PC-3 (cell line): ENCODE results near the gene MAGI2. TPM values are rescaled to one million over a fixed set of nuclear protein-coding genes. Genes with fewer than 3 reads are reported as not detected.

Experiments
- ATAC-seq: fragments of 200-7000 bp; cut with Tn5 transposase; 2 replicates; pipeline ENCODE4 v1.9.1; 2020; ENCODE audit warnings: mild to moderate bottlenecking, moderate library complexity
- BruUV-seq: library from RNA; stranded (reverse); fragments of 400-500 nt; replicated peaks from 2 replicates; lab custom pipeline; 2021; lab: Mats Ljungman, UMichigan
- CTCF ChIA-PET: fragments of 300-600 bp; sonication (Branson Sonifier 250); formaldehyde crosslinking; loops from one replicate; lab custom pipeline; 2022; ENCODE audit warnings: antibody characterized with exemption; lab: Charles Lee
- POLR2A ChIA-PET: fragments of 300-600 bp; sonication (Branson Sonifier 250); formaldehyde crosslinking; loops from one replicate; lab custom pipeline; 2022; ENCODE audit warnings: antibody characterized with exemption; ENCODE audit not compliant: unreplicated experiment; lab: Charles Lee
- DNase-seq: peaks from one replicate; pipeline ENCODE4 v3.0.0-alpha.2; 2015
- H2AFZ ChIP-seq: fragments of 300-600 bp; sonication (generic); 2 replicates; pipeline ENCODE4 v1.6.0; 2016; ENCODE audit warnings: antibody characterized with exemption, low read length
- H3F3A ChIP-seq: fragments of 300-600 bp; sonication (generic); one replicate; pipeline ENCODE4 v1.6.0; 2017; ENCODE audit warnings: antibody characterized with exemption, low read length, control low read depth, mild to moderate bottlenecking; ENCODE audit not compliant: unreplicated experiment
- H3K27ac ChIP-seq: fragments of 300-600 bp; sonication (generic); 2 replicates; pipeline ENCODE4 v1.5.1; 2016; ENCODE audit warnings: mild to moderate bottlenecking, low read length
- H3K27me3 ChIP-seq: fragments of 300-600 bp; sonication (generic); 2 replicates; pipeline ENCODE4 v1.6.1; 2016; ENCODE audit warnings: low read length, mixed read lengths
- H3K36me3 ChIP-seq: fragments of 300-600 bp; sonication (generic); 2 replicates; pipeline ENCODE4 v1.6.1; 2016; ENCODE audit warnings: low read depth, mixed run types, low read length, mixed read lengths
- H3K4me1 ChIP-seq: fragments of 300-600 bp; sonication (generic); 2 replicates; pipeline ENCODE4 v1.5.1; 2016; ENCODE audit warnings: low read length; ENCODE audit not compliant: insufficient read depth
- H3K4me2 ChIP-seq: fragments of 300-600 bp; sonication (generic); 2 replicates; pipeline ENCODE4 v1.6.0; 2016; ENCODE audit warnings: low read length
- H3K4me3 ChIP-seq: fragments of 300-600 bp; sonication (generic); 2 replicates; pipeline ENCODE4 v1.5.1; 2016; ENCODE audit warnings: mild to moderate bottlenecking, low read length, mixed read lengths
- H3K79me2 ChIP-seq: fragments of 300-600 bp; sonication (generic); 2 replicates; pipeline ENCODE4 v1.6.1; 2017; ENCODE audit warnings: low read length, mixed read lengths
- H3K9ac ChIP-seq: fragments of 300-600 bp; sonication (generic); 2 replicates; pipeline ENCODE4 v1.6.0; 2016; ENCODE audit warnings: mild to moderate bottlenecking, low read length
- H3K9me2 ChIP-seq: fragments of 300-600 bp; sonication (generic); replicated peaks from 2 replicates; pipeline ENCODE4 v1.6.1; 2016; ENCODE audit warnings: mixed run types, low read length, mixed read lengths
- H3K9me3 ChIP-seq: fragments of 300-600 bp; sonication (generic); 2 replicates; pipeline ENCODE4 v1.6.1; 2016; ENCODE audit warnings: low read length, mixed read lengths
- H4K20me1 ChIP-seq: fragments of 300-600 bp; sonication (generic); 2 replicates; pipeline ENCODE4 v1.6.1; 2016; ENCODE audit warnings: low read length, mixed read lengths
- CTCF ChIP-seq: fragments of 300-600 bp; sonication (generic); conservative IDR thresholded peaks from 2 replicates; pipeline ENCODE4 v1.5.1; 2017; ENCODE audit warnings: antibody characterized with exemption, low read depth, mild to moderate bottlenecking, low read length
- EZH2 ChIP-seq: fragments of 300-600 bp; sonication (generic); IDR thresholded peaks from one replicate; pipeline ENCODE4 v1.6.1; 2017; ENCODE audit warnings: antibody characterized with exemption, mild to moderate bottlenecking, low read length; ENCODE audit not compliant: unreplicated experiment
- EZH2phosphoT487 ChIP-seq: fragments of 300-600 bp; sonication (generic); IDR thresholded peaks from 2 replicates; pipeline ENCODE4 v1.6.1; 2018; ENCODE audit warnings: mild to moderate bottlenecking, antibody characterized with exemption, low read length, borderline replicate concordance
- intact Hi-C: fragments of 100-400 bp; cut with micrococcal nuclease; formaldehyde crosslinking; loops from 2 replicates; pipeline ENCODE4 v1.9.0; 2023
- total RNA-seq: library from RNA; depleted of rRNA; stranded (reverse); fragments of >200 nt; gene quantifications from 2 replicates; pipeline ENCODE4 v1.2.3, GENCODE V29; 2014

MAGI2 gene
- total RNA-seq, 1 experiment from 2014 or later: not detected

GRCh38 chr7:78311181-78311580 lies 1142.3 kb downstream of the MAGI2 start:
- Histone ChIP-seq H3K79me2 (no peaks in the 10 kb centered on the region), H3K9me3 (no peaks in the 10 kb centered on the region), H3K4me3 (no peak overlapping the region), H3K27me3 (peaks cover 17% of the 10 kb centered on the region), H3K9ac (no peak overlapping the region), H3K4me2 (no peak overlapping the region), H3K27ac (no peak overlapping the region), H3K4me1 (no peaks in the 10 kb centered on the region), H3K36me3 (no peaks in the 10 kb centered on the region), H3F3A (no peaks in the 10 kb centered on the region), H3K9me2 (no peaks in the 10 kb centered on the region), H2AFZ (no peak overlapping the region), H4K20me1 (no peaks in the 10 kb centered on the region)
- TF ChIP-seq CTCF (no peak), EZH2phosphoT487 (no peak), EZH2 (no peak)
- ChIA-PET POLR2A (no interaction called here), CTCF (no interaction called here)
- BruUV-seq: no TSS peak
- DNase-seq (no peak), ATAC-seq (no peak)
- intact Hi-C loops: no loop called here

DNA sequence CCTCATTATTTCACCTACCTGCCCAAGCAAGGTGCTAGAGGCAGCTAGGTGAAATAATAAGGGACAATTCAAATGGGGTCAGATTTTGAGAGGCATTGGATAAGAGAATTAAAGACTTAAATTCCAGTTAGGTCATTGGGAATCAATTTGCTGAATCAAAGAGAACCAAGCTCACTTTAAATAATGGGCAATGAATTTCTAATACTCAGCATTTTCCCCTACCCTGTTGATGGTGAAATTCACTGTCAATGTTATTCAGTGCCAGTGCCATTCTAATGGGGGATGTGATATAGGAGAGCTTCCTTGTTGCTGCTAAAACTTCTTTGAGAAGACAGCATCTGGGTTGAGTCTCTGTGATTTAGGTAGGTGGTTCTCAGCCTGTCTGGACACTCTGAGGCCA lies 1145.6 kb downstream of the MAGI2 start:
- H3K9ac ChIP-seq: no peak overlapping the region
- H3K4me3 ChIP-seq: no peak overlapping the region
- no peaks in the 10 kb centered on the region for H3F3A ChIP-seq
- H3K9me3 ChIP-seq: no peaks in the 10 kb centered on the region
- ATAC-seq: no peak
- BruUV-seq: no TSS peak
- ChIA-PET CTCF (no interaction called here), POLR2A (interaction anchor here (0.6 kb wide), 1 partner anchor 16 kb away, joined by 4 read pairs; no protein-coding TSS in a partner anchor)
- no peak overlapping the region for H3K4me2 ChIP-seq
- H3K36me3 ChIP-seq: no peaks in the 10 kb centered on the region
- H3K4me1 ChIP-seq: no peaks in the 10 kb centered on the region
- H3K27me3 ChIP-seq: no peaks in the 10 kb centered on the region
- no peak for TF ChIP-seq EZH2
- no peak for TF ChIP-seq EZH2phosphoT487
- no peak for TF ChIP-seq CTCF
- intact Hi-C loops: no loop called here
- H3K9me2 ChIP-seq: no peaks in the 10 kb centered on the region
- no peak for DNase-seq
- no peaks in the 10 kb centered on the region for H4K20me1 ChIP-seq
- H3K79me2 ChIP-seq: no peaks in the 10 kb centered on the region
- H3K27ac ChIP-seq: no peak overlapping the region
- no peak overlapping the region for H2AFZ ChIP-seq

- intact Hi-C loops: no loop called here
- ChIA-PET POLR2A (no interaction called here), CTCF (no interaction called here)
- TF ChIP-seq EZH2phosphoT487 (no peak), EZH2 (no peak), CTCF (no peak)
- ATAC-seq (no peak), DNase-seq (no peak)
- 0 out of 2 replicates have a peak, but pooled peaks cover 2% of the 10 kb centered on the region for H3K27me3 ChIP-seq
- H3K36me3 ChIP-seq: no peaks in the 10 kb centered on the region
- no peak overlapping the region for H3K4me2 ChIP-seq
- H3F3A ChIP-seq: no peaks in the 10 kb centered on the region
- no peaks in the 10 kb centered on the region for H3K79me2 ChIP-seq
- H3K4me1 ChIP-seq: no peaks in the 10 kb centered on the region
- no peak overlapping the region for H3K9ac ChIP-seq
- H2AFZ ChIP-seq: no peak overlapping the region
- no peak overlapping the region for H3K4me3 ChIP-seq
- no peak overlapping the region for H3K27ac ChIP-seq
- H3K9me2 ChIP-seq: no peaks in the 10 kb centered on the region
- H3K9me3 ChIP-seq: no peaks in the 10 kb centered on the region
- H4K20me1 ChIP-seq: no peaks in the 10 kb centered on the region
- no TSS peak for BruUV-seq
Measured at GRCh38 chr7:78306634-78307033, 1146.8 kb downstream of the MAGI2 start.
